Smooth muscle cell (in vitro differentiated cells): Measurements from ENCODE around the gene SETD9. TPM values are rescaled to one million over a fixed set of nuclear protein-coding genes. Genes with fewer than 3 reads are reported as not detected.

Experiments
- DNase-seq: peaks from one replicate; lab custom pipeline; 2025; ENCODE audit not compliant: unreplicated experiment; lab: John Stamatoyannopoulos, UW
- H2AFZ ChIP-seq: fragments of 200-600 bp; sonication (generic); 2 replicates; pipeline ENCODE4 v1.6.0; 2016; ENCODE audit warnings: antibody characterized with exemption, low read depth, mild to moderate bottlenecking
- H3F3A ChIP-seq: fragments of 200-600 bp; sonication (generic); 2 replicates; pipeline ENCODE4 v1.6.0; 2017; ENCODE audit warnings: antibody characterized with exemption, low read depth
- H3K27ac ChIP-seq: fragments of 200-600 bp; sonication (generic); 2 replicates; pipeline ENCODE4 v1.5.1; 2016; ENCODE audit warnings: low read depth, mild to moderate bottlenecking
- H3K27me3 ChIP-seq: fragments of 200-600 bp; sonication (generic); 2 replicates; pipeline ENCODE4 v1.6.1; 2016; ENCODE audit warnings: low read depth, mild to moderate bottlenecking
- H3K36me3 ChIP-seq: fragments of 200-600 bp; sonication (generic); 2 replicates; pipeline ENCODE4 v1.5.1; 2016; ENCODE audit warnings: low read depth
- H3K4me1 ChIP-seq: fragments of 200-600 bp; sonication (generic); 2 replicates; pipeline ENCODE4 v1.5.1; 2016; ENCODE audit warnings: low read depth
- H3K4me2 ChIP-seq: fragments of 200-600 bp; sonication (generic); 2 replicates; pipeline ENCODE4 v1.6.0; 2016; ENCODE audit warnings: mild to moderate bottlenecking
- H3K4me3 ChIP-seq: fragments of 200-600 bp; sonication (generic); 2 replicates; pipeline ENCODE4 v1.5.1; 2016; ENCODE audit warnings: mild to moderate bottlenecking
- H3K79me2 ChIP-seq: fragments of 200-600 bp; sonication (generic); 2 replicates; pipeline ENCODE4 v1.6.0; 2016; ENCODE audit warnings: low read depth, mild to moderate bottlenecking
- H3K9ac ChIP-seq: fragments of 200-600 bp; sonication (generic); 2 replicates; pipeline ENCODE4 v1.6.0; 2016; ENCODE audit warnings: low read depth
- H3K9me3 ChIP-seq: fragments of 200-600 bp; sonication (generic); replicated peaks from 2 replicates; pipeline ENCODE4 v1.5.1; 2016; ENCODE audit warnings: low read depth
- H4K20me1 ChIP-seq: fragments of 200-600 bp; sonication (generic); 2 replicates; pipeline ENCODE4 v1.6.0; 2016; ENCODE audit warnings: low read depth
- WGBS: methylation state at CpG from one replicate; pipeline ENCODE4 v1.1.7; 2016; ENCODE audit warnings: low lambda C conversion rate; 5-methylcytosine and 5-hydroxymethylcytosine counted together
- polyA plus RNA-seq: library from polyadenylated mRNA; unstranded; fragments of >200 nt; fragmentation: Nextera tagmentation; extraction: Ambion mirVana; gene quantifications from 2 replicates; pipeline ENCODE4 v1.2.1, GENCODE V29; 2016
- total RNA-seq: library from RNA; depleted of rRNA; stranded (reverse); fragments of >200 nt; gene quantifications from 2 replicates; pipeline ENCODE4 v1.2.3, GENCODE V29; 2014
- TF ChIP-seq, protein P1 (sequence below): fragments of 200-600 bp; sonication (generic); IDR thresholded peaks from 2 replicates; pipeline ENCODE4 v1.5.1; 2017; ENCODE audit warnings: borderline replicate concordance, mild to moderate bottlenecking, antibody characterized with exemption; ENCODE audit not compliant: insufficient read depth, poor library complexity, severe bottlenecking

The SETD9 gene, protein sequence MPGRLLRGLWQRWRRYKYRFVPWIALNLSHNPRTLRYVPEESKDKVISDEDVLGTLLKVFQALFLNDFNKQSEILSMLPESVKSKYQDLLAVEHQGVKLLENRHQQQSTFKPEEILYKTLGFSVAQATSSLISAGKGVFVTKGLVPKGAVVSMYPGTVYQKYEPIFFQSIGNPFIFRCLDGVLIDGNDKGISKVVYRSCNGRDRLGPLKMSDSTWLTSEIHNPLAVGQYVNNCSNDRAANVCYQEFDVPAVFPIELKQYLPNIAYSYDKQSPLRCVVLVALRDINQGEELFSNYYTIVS
- 18.5 and 19.8 TPM in 2 replicates for total RNA-seq
- 8.6 and 11.4 TPM in 2 replicates for polyA plus RNA-seq

DNA sequence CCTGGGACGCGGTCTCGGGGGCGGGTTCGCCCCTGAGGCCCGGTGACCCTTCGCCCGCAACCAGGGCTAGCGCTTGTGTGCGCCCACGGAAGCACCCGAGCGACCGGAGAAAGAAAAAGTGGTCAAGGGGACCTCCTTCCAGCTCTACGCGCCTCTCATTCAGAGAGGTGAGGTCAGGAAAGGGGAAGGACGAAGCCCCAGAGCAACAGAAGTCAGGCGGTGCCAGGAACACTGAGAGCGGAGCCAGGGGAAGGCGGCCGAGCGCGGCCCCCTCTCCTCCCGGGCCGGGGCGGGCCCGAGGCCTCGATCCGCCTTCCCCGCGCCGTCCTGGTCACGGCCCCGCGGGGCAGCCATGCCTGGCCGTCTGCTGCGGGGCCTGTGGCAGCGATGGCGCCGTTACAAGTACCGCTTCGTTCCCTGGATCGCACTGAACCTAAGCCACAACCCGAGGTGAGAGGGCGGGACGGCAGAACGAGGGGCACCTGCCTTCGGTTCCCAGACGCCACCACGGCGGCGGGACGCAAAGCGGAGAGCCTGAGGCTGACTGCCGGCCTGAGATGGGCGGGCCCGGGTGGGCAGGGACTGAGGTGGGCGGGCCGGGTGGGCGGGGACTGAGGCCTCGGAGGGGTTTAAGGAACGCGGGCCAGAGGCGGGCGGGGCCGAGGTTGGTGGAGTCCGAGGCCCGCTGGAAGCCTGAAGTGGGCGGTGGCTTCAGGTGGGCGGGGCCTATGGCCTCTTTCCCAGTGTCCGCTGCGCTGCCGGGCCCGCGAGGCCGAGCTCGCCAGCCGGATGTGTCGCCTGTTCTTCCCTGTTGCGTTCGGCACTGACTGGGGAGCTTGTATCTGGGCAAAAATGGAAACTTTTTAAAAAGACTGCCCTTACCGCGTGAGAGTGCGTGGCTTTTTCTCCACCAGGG is at the start of gene SETD9:
Gene SETD9 (plus strand): TSS at position 303 of the 916 bp plus-strand sequence. CDS start 50 bp downstream, at position 353.
- Histone ChIP-seq H3K9me3 (no peaks in the 10 kb centered on the region), H3K9ac (peak within 1 kb of the TSS; percentile 93), H3K27me3 (no peaks in the 10 kb centered on the region), H3K4me3 (peak within 1 kb of the TSS; percentile 72), H3K27ac (peak within 1 kb of the TSS; percentile 98), H4K20me1 (no peaks in the 10 kb centered on the region), H3K36me3 (no peaks in the 10 kb centered on the region), H3K4me1 (peaks cover 13% of the 10 kb centered on the region), H3F3A (peaks cover 13% of the 10 kb centered on the region), H3K79me2 (peaks cover 10% of the 10 kb centered on the region), H2AFZ (peak within 1 kb of the TSS; percentile 99), H3K4me2 (peak within 1 kb of the TSS; percentile 96)
- peak; percentile 96 for DNase-seq
- WGBS = under 1% methylated on average over 59 of the region's 84 CpGs
- TF ChIP-seq, protein P1, sequence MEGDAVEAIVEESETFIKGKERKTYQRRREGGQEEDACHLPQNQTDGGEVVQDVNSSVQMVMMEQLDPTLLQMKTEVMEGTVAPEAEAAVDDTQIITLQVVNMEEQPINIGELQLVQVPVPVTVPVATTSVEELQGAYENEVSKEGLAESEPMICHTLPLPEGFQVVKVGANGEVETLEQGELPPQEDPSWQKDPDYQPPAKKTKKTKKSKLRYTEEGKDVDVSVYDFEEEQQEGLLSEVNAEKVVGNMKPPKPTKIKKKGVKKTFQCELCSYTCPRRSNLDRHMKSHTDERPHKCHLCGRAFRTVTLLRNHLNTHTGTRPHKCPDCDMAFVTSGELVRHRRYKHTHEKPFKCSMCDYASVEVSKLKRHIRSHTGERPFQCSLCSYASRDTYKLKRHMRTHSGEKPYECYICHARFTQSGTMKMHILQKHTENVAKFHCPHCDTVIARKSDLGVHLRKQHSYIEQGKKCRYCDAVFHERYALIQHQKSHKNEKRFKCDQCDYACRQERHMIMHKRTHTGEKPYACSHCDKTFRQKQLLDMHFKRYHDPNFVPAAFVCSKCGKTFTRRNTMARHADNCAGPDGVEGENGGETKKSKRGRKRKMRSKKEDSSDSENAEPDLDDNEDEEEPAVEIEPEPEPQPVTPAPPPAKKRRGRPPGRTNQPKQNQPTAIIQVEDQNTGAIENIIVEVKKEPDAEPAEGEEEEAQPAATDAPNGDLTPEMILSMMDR = no peak

DNA sequence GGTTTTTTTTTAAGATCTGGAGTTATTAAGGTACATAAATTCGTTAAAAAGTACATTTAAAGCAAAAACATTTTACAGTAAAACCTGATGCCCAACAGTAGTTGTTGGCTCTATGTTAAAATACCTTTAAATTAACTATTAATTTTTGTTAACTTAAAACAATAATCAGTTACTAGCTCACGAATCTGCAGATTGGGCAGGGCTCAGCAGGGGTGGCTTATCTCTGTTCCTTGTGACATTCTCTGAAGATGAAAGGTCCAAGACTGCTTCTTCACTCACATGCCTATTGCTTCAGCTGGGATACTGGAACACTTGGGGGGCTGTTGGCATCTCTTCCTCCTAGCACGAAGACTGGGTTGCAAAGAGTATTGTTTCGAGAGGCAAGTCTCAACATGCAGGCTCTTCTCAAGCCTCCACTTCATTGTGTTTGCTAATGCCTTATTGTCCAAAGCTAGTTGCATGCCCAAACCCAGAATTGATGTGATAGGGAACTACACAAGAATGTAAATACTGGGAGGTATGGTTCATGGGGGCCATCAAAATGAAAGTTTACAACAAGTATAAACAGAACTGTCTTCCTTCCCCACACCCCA is 47.4 kb upstream of the SETD9 start:
- Histone ChIP-seq H3K27ac (no peak overlapping the region), H3F3A (no peaks in the 10 kb centered on the region), H3K9ac (no peak overlapping the region), H3K27me3 (no peaks in the 10 kb centered on the region), H3K36me3 (peaks cover 28% of the 10 kb centered on the region), H3K79me2 (peaks cover 49% of the 10 kb centered on the region), H3K4me2 (no peak overlapping the region), H3K9me3 (no peaks in the 10 kb centered on the region), H2AFZ (no peak overlapping the region), H3K4me3 (no peak overlapping the region), H4K20me1 (peaks cover 21% of the 10 kb centered on the region), H3K4me1 (no peaks in the 10 kb centered on the region)
- DNase-seq = no peak
- WGBS = 91% methylated on average over 4 of the region's 4 CpGs
- TF ChIP-seq, protein P1 = no peak

GRCh38 chr5:56862909-56863308 is 46.5 kb upstream of the SETD9 start:
- no peak for DNase-seq
- Histone ChIP-seq H3K36me3 (peaks cover 34% of the 10 kb centered on the region), H3K9ac (no peak overlapping the region), H3K27ac (no peak overlapping the region), H3K4me2 (no peak overlapping the region), H4K20me1 (peaks cover 12% of the 10 kb centered on the region), H3K4me3 (no peak overlapping the region), H3K27me3 (no peaks in the 10 kb centered on the region), H2AFZ (no peak overlapping the region), H3K4me1 (no peaks in the 10 kb centered on the region), H3K9me3 (no peaks in the 10 kb centered on the region), H3F3A (no peaks in the 10 kb centered on the region), H3K79me2 (peaks cover 42% of the 10 kb centered on the region)
- WGBS = 98% methylated on average over 3 of the region's 3 CpGs
- TF ChIP-seq, protein P1 = no peak
